Medulla oblongata (tissue), 1 donor: ENCODE results near the gene ELANE.

ENCODE experiments used
- DNase-seq: peaks from one replicate; pipeline ENCODE4 v3.0.0-alpha.2; 2015; ENCODE audit errors: extremely low spot score

The ELANE gene

DNA sequence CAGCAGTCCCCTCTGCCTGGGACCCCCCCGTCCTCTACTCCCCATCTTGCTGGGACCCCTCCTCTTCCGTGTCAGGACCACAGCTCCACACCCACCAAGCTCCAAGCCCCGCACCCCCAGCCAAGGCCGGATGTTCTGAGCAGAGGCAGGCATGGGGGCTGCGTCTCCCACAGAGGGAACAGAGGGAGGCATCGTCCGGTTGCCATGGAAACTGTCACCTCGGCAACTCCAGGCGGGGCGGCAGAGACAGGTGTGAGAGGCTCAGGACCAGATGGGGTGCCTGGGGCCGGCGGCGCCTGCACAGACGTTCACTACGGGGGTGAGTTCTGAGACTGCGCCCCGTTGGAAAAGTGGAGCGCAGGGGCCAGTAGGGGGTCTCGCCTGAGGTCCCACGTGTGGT lies 46.6 kb downstream of the ELANE start:
- DNase-seq = no peak

DNA sequence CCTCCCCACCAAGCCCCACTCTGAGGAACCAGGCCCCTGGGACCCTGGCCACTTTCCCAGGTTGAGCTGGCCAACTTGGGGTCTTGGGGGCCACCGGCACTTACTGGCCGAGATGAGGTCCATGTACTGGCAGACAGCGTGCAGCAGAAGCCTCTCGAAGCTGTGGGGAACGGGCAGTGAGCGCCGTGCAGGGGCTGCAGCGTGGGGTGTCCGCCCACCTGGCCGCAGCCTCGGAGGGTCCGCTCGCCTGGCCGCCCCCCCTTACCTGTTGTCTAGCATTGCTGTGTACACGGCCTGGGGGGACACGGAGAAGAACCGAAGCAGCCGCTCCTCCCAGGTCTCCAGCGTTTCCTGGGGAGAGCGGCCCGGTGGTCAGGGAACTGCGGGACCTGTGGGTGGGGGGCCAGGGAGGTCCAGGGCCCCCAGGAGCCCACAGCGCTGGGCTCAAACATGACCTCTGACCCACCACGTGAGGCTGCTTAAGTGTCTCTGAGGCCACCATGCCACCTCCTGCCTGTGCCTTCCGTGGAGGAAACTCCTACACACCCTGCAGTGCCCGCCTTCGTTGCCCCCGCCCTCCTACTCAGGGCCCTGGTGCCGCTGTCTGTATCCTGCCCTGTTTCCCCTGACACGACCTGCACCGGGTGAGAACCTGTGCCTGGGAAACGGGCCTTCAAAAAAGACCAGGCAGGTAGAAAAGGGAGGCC lies 47.4 kb downstream of the ELANE start:
- no peak for DNase-seq

DNA sequence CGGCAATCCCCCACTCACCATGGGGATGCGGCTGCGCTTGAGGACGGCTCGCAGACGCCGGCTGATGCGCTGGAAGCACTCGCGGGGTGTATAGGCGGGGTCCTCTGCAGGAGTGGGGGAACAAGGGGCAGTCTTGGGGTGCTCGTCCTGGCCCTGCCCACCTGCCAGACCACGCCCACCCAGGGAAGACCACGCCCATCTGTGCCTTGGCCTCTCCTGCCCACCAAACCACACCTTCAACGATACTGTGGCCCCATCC lies 47.9 kb downstream of the ELANE start:
- DNase-seq = no peak

GRCh38 chr19:900302-901111 lies 48.4 kb downstream of the ELANE start:
- DNase-seq = no peak

- no peak for DNase-seq
Measured at GRCh38 chr19:901216-902092, 49.4 kb downstream of the ELANE start.

DNA sequence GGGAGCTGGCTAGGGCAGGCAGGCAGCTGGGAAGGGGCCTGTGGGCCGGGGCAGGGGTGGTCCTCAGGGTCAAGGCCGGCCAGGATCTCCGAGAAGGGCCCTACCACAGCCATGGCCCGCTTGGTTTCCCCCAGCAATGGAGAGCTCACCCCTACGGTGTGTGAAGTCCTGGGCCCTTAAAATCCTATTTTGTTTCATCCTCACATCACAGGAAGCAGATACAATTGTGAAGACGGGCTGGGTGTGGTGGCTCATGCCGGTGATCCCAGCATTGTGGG lies 49.9 kb downstream of the ELANE start:
- DNase-seq = no peak

- no peak for DNase-seq
Measured at GRCh38 chr19:902446-903226, 50.5 kb downstream of the ELANE start.

DNA sequence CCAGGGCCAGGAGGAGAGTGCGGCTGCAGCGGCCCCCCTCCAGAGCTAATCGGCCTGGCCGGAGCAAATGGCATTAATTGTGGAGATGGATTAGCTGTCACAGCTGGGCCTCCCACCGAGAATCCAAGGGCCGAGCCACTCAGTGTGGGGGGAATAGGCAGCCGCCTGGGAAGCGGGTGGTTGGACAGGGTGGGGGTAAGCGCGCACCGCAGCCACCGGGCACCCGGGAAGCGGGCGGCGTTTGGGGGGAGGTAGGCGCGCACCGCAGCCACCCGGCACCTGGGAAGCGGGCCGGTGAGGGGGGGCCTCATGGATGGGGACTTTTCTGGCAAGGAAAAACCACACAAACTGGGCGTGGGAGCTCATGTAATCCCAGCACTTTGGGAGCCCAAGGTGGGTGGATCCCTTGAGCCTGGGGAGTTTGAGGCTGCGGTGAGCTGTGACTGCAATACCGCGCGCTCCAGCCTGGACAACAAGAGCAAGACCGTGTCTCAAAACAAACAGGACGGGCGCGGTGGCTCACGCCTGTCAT lies 51.2 kb downstream of the ELANE start:
- DNase-seq = no peak

DNA sequence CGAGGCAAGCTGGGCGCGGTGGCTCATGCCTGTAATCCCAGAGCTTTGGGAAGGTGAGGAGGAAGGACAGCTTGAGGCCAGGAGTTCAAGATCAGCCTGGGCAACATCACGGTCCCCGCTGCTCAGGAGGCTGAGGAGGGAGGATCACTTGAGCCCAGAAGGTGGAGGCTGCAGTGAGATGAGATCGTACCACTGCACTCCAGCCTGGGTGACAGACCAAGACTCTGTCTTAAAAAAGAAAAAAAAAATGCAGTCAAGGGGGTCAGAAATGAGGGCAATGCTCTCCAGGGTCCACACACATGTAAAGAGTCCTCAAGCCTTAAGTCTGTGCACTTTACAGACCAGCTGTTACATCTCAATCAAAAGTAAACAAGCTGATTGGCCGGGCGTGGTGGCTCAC lies 52.4 kb downstream of the ELANE start:
- DNase-seq = no peak
